ENCODE data around the gene KANK4.

DNA sequence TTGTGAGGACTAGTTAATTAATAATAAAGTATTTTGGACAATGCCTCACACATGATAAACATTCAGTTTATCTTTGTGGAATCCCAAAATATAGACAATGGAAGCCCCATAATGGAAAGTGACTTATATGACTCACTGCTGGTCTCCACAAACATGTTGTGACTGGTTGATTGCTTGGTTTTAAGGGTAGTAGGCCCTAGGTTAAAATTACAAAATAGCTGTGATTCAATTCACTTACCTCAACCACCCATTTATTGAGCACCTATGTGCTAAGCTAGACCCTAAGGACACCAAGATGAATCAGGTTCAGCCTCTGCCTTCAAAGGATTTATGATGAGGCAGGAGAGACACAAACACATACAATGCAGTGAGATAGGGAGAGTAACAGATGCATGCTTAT, 42.4 kb downstream of the KANK4 start:
- no peak for TF ChIP-seq POLR2AphosphoS5 (IDR thresholded peaks at IDR 0.05)
- TF ChIP-seq, protein P1, sequence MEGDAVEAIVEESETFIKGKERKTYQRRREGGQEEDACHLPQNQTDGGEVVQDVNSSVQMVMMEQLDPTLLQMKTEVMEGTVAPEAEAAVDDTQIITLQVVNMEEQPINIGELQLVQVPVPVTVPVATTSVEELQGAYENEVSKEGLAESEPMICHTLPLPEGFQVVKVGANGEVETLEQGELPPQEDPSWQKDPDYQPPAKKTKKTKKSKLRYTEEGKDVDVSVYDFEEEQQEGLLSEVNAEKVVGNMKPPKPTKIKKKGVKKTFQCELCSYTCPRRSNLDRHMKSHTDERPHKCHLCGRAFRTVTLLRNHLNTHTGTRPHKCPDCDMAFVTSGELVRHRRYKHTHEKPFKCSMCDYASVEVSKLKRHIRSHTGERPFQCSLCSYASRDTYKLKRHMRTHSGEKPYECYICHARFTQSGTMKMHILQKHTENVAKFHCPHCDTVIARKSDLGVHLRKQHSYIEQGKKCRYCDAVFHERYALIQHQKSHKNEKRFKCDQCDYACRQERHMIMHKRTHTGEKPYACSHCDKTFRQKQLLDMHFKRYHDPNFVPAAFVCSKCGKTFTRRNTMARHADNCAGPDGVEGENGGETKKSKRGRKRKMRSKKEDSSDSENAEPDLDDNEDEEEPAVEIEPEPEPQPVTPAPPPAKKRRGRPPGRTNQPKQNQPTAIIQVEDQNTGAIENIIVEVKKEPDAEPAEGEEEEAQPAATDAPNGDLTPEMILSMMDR (IDR thresholded peaks at IDR 0.05), result no peak
